Breast epithelium (tissue), 3 donors: ENCODE data around the gene VEPH1.
"Not testable (repeated sequence)": the region's sequence is repeated elsewhere in the genome, so short reads cannot be mapped to it uniquely, and the experiment has no call there.

Experiments
- POLR2AphosphoS5 ChIP-seq, 3 donors: sonication (generic); formaldehyde crosslinking; IDR thresholded peaks; one replicate each; pipeline ENCODE4 v1.6.1; 2017; ENCODE audit warnings: antibody characterized with exemption in 3 of 3
- TF ChIP-seq, protein P1 (sequence below), 3 donors: fragments of 450-650 bp; IDR thresholded peaks; one replicate each; pipeline ENCODE4 v1.5.1; 2016 to 2017; ENCODE audit warnings: antibody characterized with exemption in 3 of 3, mild to moderate bottlenecking in 3 of 3, moderate library complexity in 3 of 3

GRCh38 chr3:157350651-157351050 is 152.6 kb downstream of the VEPH1 start:
- TF ChIP-seq, protein P1, sequence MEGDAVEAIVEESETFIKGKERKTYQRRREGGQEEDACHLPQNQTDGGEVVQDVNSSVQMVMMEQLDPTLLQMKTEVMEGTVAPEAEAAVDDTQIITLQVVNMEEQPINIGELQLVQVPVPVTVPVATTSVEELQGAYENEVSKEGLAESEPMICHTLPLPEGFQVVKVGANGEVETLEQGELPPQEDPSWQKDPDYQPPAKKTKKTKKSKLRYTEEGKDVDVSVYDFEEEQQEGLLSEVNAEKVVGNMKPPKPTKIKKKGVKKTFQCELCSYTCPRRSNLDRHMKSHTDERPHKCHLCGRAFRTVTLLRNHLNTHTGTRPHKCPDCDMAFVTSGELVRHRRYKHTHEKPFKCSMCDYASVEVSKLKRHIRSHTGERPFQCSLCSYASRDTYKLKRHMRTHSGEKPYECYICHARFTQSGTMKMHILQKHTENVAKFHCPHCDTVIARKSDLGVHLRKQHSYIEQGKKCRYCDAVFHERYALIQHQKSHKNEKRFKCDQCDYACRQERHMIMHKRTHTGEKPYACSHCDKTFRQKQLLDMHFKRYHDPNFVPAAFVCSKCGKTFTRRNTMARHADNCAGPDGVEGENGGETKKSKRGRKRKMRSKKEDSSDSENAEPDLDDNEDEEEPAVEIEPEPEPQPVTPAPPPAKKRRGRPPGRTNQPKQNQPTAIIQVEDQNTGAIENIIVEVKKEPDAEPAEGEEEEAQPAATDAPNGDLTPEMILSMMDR (IDR thresholded peaks at IDR 0.05): not testable (repeated sequence)
- TF ChIP-seq POLR2AphosphoS5 (IDR thresholded peaks at IDR 0.05): not testable (repeated sequence)
